CD4-positive, alpha-beta memory T cell (primary cell): ENCODE data around the gene DCST1. TPM values are rescaled to one million over a fixed set of nuclear protein-coding genes. Genes with fewer than 3 reads are reported as not detected.
A peak's percentile ranks its signal among the peaks of the same experiment; 100 is the strongest.

Source experiments
- CTCF ChIA-PET: fragments of 350-600 bp; sonication (Branson Sonifier 250); formaldehyde crosslinking; loops from one replicate; lab custom pipeline; 2021; ENCODE audit warnings: inconsistent platforms; ENCODE audit not compliant: partially characterized antibody; lab: Charles Lee
- POLR2A ChIA-PET: fragments of 350-600 bp; sonication (Branson Sonifier 250); formaldehyde crosslinking; loops from one replicate; lab custom pipeline; 2021; ENCODE audit not compliant: partially characterized antibody; lab: Charles Lee
- DNase-seq, 5 donors: peaks; one replicate each; pipeline versions ENCODE4 v3.0.0 to v3.0.0-alpha.2; 2020 to 2022; ENCODE audit warnings: mixed read lengths in 1 of 5
- H3K27ac ChIP-seq: one replicate; pipeline ENCODE4 v1.7.0; 2013; ENCODE audit warnings: low read depth, low read length
- H3K27me3 ChIP-seq: 2 replicates; pipeline ENCODE4 v1.7.0; 2013; ENCODE audit warnings: mild to moderate bottlenecking, low read length, moderate library complexity; ENCODE audit not compliant: insufficient read depth
- H3K36me3 ChIP-seq: 2 replicates; pipeline ENCODE4 v1.7.0; 2013; ENCODE audit warnings: mild to moderate bottlenecking, low read length, moderate library complexity; ENCODE audit not compliant: insufficient read depth
- H3K4me1 ChIP-seq: 2 replicates; pipeline ENCODE4 v1.7.0; 2013; ENCODE audit warnings: mild to moderate bottlenecking, low read length, moderate library complexity; ENCODE audit not compliant: insufficient read depth
- H3K4me3 ChIP-seq, 2 donors: one replicate each; pipeline ENCODE4 v1.7.0; 2013; ENCODE audit warnings: low read length in 2 of 2, mild to moderate bottlenecking in 1 of 2
- H3K9me3 ChIP-seq, 2 donors: one replicate each; pipeline ENCODE4 v1.7.0; 2013; ENCODE audit warnings: low read length in 2 of 2, control low read depth in 1 of 2; ENCODE audit not compliant: control insufficient read depth in 1 of 2
- H3K27ac Mint-ChIP-seq, 7 donors: one replicate each; pipeline ENCODE4 v1.8.0; 2020 to 2021; ENCODE audit warnings: mixed read lengths in 7 of 7, mild to moderate bottlenecking in 6 of 7, inconsistent platforms in 3 of 7, moderate library complexity in 3 of 7
- H3K27me3 Mint-ChIP-seq, 2 donors: one replicate each; pipeline ENCODE4 v1.8.0; 2020 to 2021; ENCODE audit warnings: mixed read lengths in 2 of 2
- H3K36me3 Mint-ChIP-seq, 2 donors: one replicate each; pipeline ENCODE4 v1.8.0; 2020 to 2021; ENCODE audit warnings: mixed read lengths in 2 of 2, inconsistent platforms in 1 of 2, mild to moderate bottlenecking in 1 of 2
- H3K4me1 Mint-ChIP-seq, 4 donors: one replicate each; pipeline ENCODE4 v1.8.0; 2020 to 2021; ENCODE audit warnings: mixed read lengths in 4 of 4, mild to moderate bottlenecking in 1 of 4
- H3K4me3 Mint-ChIP-seq, 8 donors: one replicate each; pipeline ENCODE4 v1.8.0; 2020 to 2021; ENCODE audit warnings: mixed read lengths in 8 of 8, mild to moderate bottlenecking in 7 of 8, moderate library complexity in 6 of 8, inconsistent platforms in 3 of 8
- H3K9me3 Mint-ChIP-seq, 8 donors: one replicate each; pipeline ENCODE4 v1.8.0; 2020 to 2021; ENCODE audit warnings: mixed read lengths in 8 of 8, mild to moderate bottlenecking in 5 of 8, inconsistent platforms in 3 of 8, moderate library complexity in 1 of 8
- intact Hi-C: fragments of 100-400 bp; cut with micrococcal nuclease; formaldehyde crosslinking; loops from one replicate; pipeline ENCODE4 v1.15.1; 2023
- polyA plus RNA-seq, 2 donors: library from polyadenylated mRNA; unstranded; fragments of 300-500 nt; fragmentation: Illumina TruSeq; gene quantifications; one replicate each; pipeline ENCODE4 v1.2.3, GENCODE V29; 2021
- total RNA-seq, 2 experiments: library from RNA; stranded (reverse); gene quantifications; one replicate each; pipeline ENCODE4 v1.2.3, GENCODE V29; 2021

DCST1 gene
- total and polyA plus RNA-seq, 4 experiments from 2014 or later, result 0.14 TPM; not detected in 3

- no peaks in the 10 kb centered on the region for H3K9me3 Mint-ChIP-seq
- CTCF ChIA-PET, result interaction anchor here (0.8 to 2.4 kb wide), 5 partner anchors 17 to 54 kb away, joined by 3 to 10 read pairs (median 3); partner anchors contain the start of gene EFNA4
- H3K36me3 Mint-ChIP-seq, result no peaks in the 10 kb centered on the region
- peak overlapping the region; percentile 82 to 93 (median 86) for H3K4me3 Mint-ChIP-seq
- peak overlapping the region; percentile 41 to 42 for H3K4me3 ChIP-seq
- peaks cover 30% of the 10 kb centered on the region for H3K27me3 ChIP-seq
- no peaks in the 10 kb centered on the region for H3K36me3 ChIP-seq
- no peak for DNase-seq
- peak overlapping the region in 6 of 7 donors; percentile 60 to 84 (median 72) for H3K27ac Mint-ChIP-seq
- peaks cover 54% of the 10 kb centered on the region for H3K4me1 ChIP-seq
- H3K4me1 Mint-ChIP-seq, result peaks cover 23 to 62% (median 40%) of the 10 kb centered on the region in 4 donors
- H3K9me3 ChIP-seq, result no peaks in the 10 kb centered on the region
- POLR2A ChIA-PET, result interaction anchor here (0.9 to 2.9 kb wide), 6 partner anchors 8 to 51 kb away, joined by 3 to 16 read pairs (median 6); partner anchors contain the start of genes ADAM15 and EFNA4
- no peak overlapping the region for H3K27ac ChIP-seq
- peaks cover 11 to 27% of the 10 kb centered on the region in 2 donors for H3K27me3 Mint-ChIP-seq
- intact Hi-C loops, result no loop called here
Observed at GRCh38 chr1:155079210-155079486, 45.5 kb downstream of the DCST1 start.

DNA sequence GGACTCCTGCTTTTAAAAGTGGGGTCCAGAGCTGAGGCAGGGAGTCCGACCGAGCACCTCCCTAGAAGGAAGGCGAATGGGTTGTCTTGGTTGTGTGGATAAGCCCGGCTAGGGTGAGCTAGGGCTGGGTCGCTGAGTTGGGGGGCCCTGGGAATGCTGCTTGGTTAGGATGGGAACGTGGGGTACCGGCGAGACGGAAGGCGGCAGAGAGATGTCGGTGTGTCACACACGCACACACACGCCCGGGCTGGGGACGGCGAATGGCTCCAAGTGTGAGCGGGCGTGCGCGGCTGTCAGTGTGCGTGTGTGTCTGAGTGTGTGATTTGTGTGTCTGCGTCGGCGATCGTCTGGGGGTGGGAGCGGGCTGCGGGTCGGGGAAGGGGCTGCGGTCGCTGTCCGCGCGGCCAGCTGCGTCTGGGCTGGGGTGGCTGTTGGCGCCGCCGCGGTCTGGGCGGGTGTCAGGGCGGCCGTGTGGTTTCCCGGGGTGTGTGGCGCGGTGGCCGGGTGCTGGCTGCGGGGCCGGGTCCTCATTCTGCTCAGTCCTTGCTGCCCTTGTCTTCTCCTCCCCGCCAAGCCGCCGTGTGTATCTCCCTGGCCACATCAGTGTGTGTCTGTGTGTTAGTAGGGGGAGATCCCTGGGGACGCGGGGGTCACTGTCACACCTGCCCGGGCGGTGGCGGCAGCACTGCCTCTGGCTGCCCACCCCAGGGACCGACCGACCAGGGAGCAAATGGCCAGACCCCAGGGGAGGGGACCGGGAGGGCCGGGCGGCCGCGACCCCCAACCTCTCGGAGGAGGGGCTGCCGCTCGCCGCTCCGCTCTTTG lies 46.1 kb downstream of the DCST1 start:
- peaks cover 28 to 65% (median 43%) of the 10 kb centered on the region in 4 donors for H3K4me1 Mint-ChIP-seq
- Histone ChIP-seq H3K27ac (no peak overlapping the region), H3K4me1 (peaks cover 59% of the 10 kb centered on the region), H3K27me3 (peaks cover 34% of the 10 kb centered on the region), H3K9me3 (no peaks in the 10 kb centered on the region), H3K36me3 (no peaks in the 10 kb centered on the region), H3K4me3 (peak overlapping the region; percentile 41 to 42)
- peaks cover 13 to 33% of the 10 kb centered on the region in 2 donors for H3K27me3 Mint-ChIP-seq
- H3K9me3 Mint-ChIP-seq, result no peaks in the 10 kb centered on the region
- ChIA-PET POLR2A (interaction anchor here (0.9 to 2.9 kb wide), 11 partner anchors 9 to 124 kb away, joined by 3 to 16 read pairs (median 5); partner anchors contain the start of genes ADAM15, EFNA4 and PBXIP1), CTCF (interaction anchor here (0.8 to 2.4 kb wide), 4 partner anchors 14 to 35 kb away, joined by 3 to 10 read pairs (median 5); partner anchors contain the start of gene EFNA4)
- H3K27ac Mint-ChIP-seq, result peak overlapping the region in 6 of 7 donors; percentile 65 to 84 (median 72)
- intact Hi-C loops, result loop anchor here (1.0 to 5.0 kb wide), 2 partner anchors 8 to 602 kb away; no protein-coding TSS in a partner anchor
- peak in 1 of 5 donors; percentile 32 for DNase-seq
- peaks cover 0 to under 1% of the 10 kb centered on the region in 2 donors for H3K36me3 Mint-ChIP-seq
- H3K4me3 Mint-ChIP-seq, result peak overlapping the region; percentile 82 to 93 (median 86)

GRCh38 chr1:155080312-155081228 lies 46.9 kb downstream of the DCST1 start:
- Histone ChIP-seq H3K27ac (no peak overlapping the region), H3K4me1 (peaks cover 62% of the 10 kb centered on the region), H3K27me3 (peaks cover 34% of the 10 kb centered on the region), H3K4me3 (peak overlapping the region; percentile 12 to 39), H3K36me3 (no peaks in the 10 kb centered on the region), H3K9me3 (no peaks in the 10 kb centered on the region)
- peak in 1 of 5 donors; percentile 36 for DNase-seq
- H3K4me3 Mint-ChIP-seq, result peak overlapping the region; percentile 79 to 89 (median 84)
- H3K27ac Mint-ChIP-seq, result peak overlapping the region in 1 of 7 donors; percentile 84
- no peaks in the 10 kb centered on the region for H3K9me3 Mint-ChIP-seq
- ChIA-PET POLR2A (interaction anchor here (0.9 to 2.9 kb wide), 10 partner anchors 10 to 137 kb away, joined by 3 to 16 read pairs (median 4); partner anchors contain the start of genes EFNA4, PBXIP1 and PYGO2), CTCF (interaction anchor here (0.9 to 1.9 kb wide), 4 partner anchors 10 to 35 kb away, joined by 5 to 7 read pairs (median 5); no protein-coding TSS in a partner anchor)
- peaks cover 13 to 35% of the 10 kb centered on the region in 2 donors for H3K27me3 Mint-ChIP-seq
- peaks cover 0 to 3% of the 10 kb centered on the region in 2 donors for H3K36me3 Mint-ChIP-seq
- peaks cover 31 to 71% (median 44%) of the 10 kb centered on the region in 4 donors for H3K4me1 Mint-ChIP-seq
- intact Hi-C loops, result loop anchor here (1.0 to 5.0 kb wide), 2 partner anchors 9 to 603 kb away; no protein-coding TSS in a partner anchor

DNA sequence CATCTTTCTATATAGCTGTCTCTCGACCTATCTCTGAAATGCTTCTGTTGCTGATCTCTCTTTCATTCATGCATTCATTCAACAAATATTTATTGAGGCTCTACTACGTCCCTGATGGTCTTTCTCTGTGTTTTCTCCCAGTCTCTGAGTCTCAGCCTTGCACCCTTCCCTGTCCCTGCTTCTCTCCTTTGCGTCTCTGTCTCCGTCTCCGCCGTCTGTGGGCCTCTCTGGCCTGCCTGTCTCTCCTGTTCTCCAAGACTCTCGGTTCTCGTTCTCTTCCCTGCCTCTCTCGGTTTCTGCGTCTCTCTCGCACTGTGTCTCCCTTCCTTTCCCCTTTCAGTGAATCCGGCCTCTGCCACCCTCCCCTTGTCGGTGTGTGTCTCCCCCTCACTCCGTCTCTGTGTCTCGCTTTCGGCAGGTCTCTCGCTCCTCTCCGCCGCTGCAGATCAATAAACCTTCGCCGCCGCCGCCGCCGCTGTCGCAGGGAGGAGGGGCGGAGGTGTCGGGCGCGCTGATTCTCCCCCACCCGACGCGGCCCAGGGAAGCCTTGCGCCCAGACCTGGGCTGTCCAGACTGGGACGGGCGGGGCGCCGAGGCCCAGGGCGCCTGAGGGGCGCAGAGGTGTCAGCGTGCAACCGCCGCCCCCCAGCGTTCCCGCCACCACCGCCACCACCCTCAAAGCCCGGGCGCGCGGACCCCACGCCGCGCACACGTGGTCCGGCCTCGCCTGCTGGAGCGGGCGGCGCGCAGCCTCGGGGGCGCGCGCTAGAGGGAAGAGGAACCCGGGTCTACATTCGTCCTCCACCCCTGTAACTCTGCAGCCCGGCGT lies 48.1 kb downstream of the DCST1 start:
- Mint-ChIP-seq H3K9me3 (no peaks in the 10 kb centered on the region), H3K4me3 (peak overlapping the region; percentile 79 to 89 (median 84)), H3K36me3 (peaks cover 0 to 3% of the 10 kb centered on the region in 2 donors), H3K27ac (peak overlapping the region in 5 of 7 donors; percentile 1 to 93 (median 67)), H3K27me3 (peaks cover 13 to 35% of the 10 kb centered on the region in 2 donors), H3K4me1 (peaks cover 33 to 69% (median 47%) of the 10 kb centered on the region in 4 donors)
- H3K4me3 ChIP-seq, result peak overlapping the region in 1 of 2 donors; percentile 41
- DNase-seq, result peak in 1 of 5 donors; percentile 39
- H3K4me1 ChIP-seq, result peaks cover 73% of the 10 kb centered on the region
- peaks cover 34% of the 10 kb centered on the region for H3K27me3 ChIP-seq
- intact Hi-C loops, result loop anchor here (5.0 kb wide), 1 partner anchor 604 kb away; no protein-coding TSS in a partner anchor
- H3K9me3 ChIP-seq, result no peaks in the 10 kb centered on the region
- no peak overlapping the region for H3K27ac ChIP-seq
- no peaks in the 10 kb centered on the region for H3K36me3 ChIP-seq
- POLR2A ChIA-PET, result interaction anchor here (0.9 to 2.9 kb wide), 8 partner anchors 11 to 138 kb away, joined by 3 to 16 read pairs (median 4); partner anchors contain the start of genes EFNA4, PBXIP1 and PYGO2
- CTCF ChIA-PET, result interaction anchor here (1.4 to 5.0 kb wide), 5 partner anchors 11 to 31 kb away, joined by 3 to 74 read pairs (median 6); partner anchors contain the start of genes ADAM15 and EFNA4

GRCh38 chr1:155082301-155083051 lies 48.9 kb downstream of the DCST1 start:
- Mint-ChIP-seq H3K27me3 (peaks cover 13 to 35% of the 10 kb centered on the region in 2 donors), H3K9me3 (no peaks in the 10 kb centered on the region), H3K4me3 (peak overlapping the region in 6 of 8 donors; percentile 38 to 83 (median 58)), H3K4me1 (peaks cover 33 to 63% (median 46%) of the 10 kb centered on the region in 4 donors), H3K36me3 (peaks cover 0 to 3% of the 10 kb centered on the region in 2 donors), H3K27ac (peak overlapping the region in 2 of 7 donors; percentile 53 to 54)
- Histone ChIP-seq H3K27ac (no peak overlapping the region), H3K9me3 (no peaks in the 10 kb centered on the region), H3K36me3 (no peaks in the 10 kb centered on the region), H3K27me3 (peaks cover 34% of the 10 kb centered on the region), H3K4me1 (peaks cover 74% of the 10 kb centered on the region), H3K4me3 (peak overlapping the region in 1 of 2 donors; percentile 41)
- intact Hi-C loops, result loop anchor here (5.0 kb wide), 1 partner anchor 605 kb away; no protein-coding TSS in a partner anchor
- DNase-seq, result peak in 1 of 5 donors; percentile 59
- ChIA-PET CTCF (interaction anchor here (1.5 to 5.0 kb wide), 3 partner anchors 17 to 32 kb away, joined by 3 to 74 read pairs (median 6); partner anchors contain the start of genes ADAM15 and EFNA4), POLR2A (interaction anchor here (1.5 kb wide), 1 partner anchor 146 kb away, joined by 3 read pairs; the partner anchor contains the start of gene PMVK)
